ENCODE results near the gene RGS9.
"Not testable (repeated sequence)": the region's sequence is repeated elsewhere in the genome, so short reads cannot be mapped to it uniquely, and the experiment has no call there.

The RGS9 gene

GRCh38 chr17:65205655-65206054, 68.5 kb downstream of the RGS9 start:
- no peaks in the 10 kb centered on the region for H3K27me3 ChIP-seq (ENCODE audit: control insufficient read depth, insufficient read depth, low read length)

GRCh38 chr17:65207448-65207847, 70.3 kb downstream of the RGS9 start:
- not testable (repeated sequence) for H3K9ac ChIP-seq (ENCODE audit: low read depth, low read length); H3K4me3 ChIP-seq (ENCODE audit: low read depth, low read length); H3K9me3 ChIP-seq (ENCODE audit: control insufficient read depth, insufficient read depth, low read length); H3K36me3 ChIP-seq (ENCODE audit: control insufficient read depth, insufficient read depth, low read length); H3K27me3 ChIP-seq (ENCODE audit: control insufficient read depth, insufficient read depth, low read length); H3K4me1 ChIP-seq (ENCODE audit: control insufficient read depth, insufficient read depth, low read length)

More at GRCh38 chr17:65205655-65206054, 68.5 kb downstream of the RGS9 start:
- Histone ChIP-seq H3K9me3 (ENCODE audit: control insufficient read depth, insufficient read depth, low read length) (no peaks in the 10 kb centered on the region), H3K4me1 (ENCODE audit: control insufficient read depth, insufficient read depth, low read length) (no peaks in the 10 kb centered on the region), H3K9ac (ENCODE audit: low read depth, low read length) (no peak overlapping the region), H3K36me3 (ENCODE audit: control insufficient read depth, insufficient read depth, low read length) (no peaks in the 10 kb centered on the region), H3K4me3 (ENCODE audit: low read depth, low read length) (no peak overlapping the region)

- H3K36me3 ChIP-seq (ENCODE audit: control insufficient read depth, insufficient read depth, low read length) = no peaks in the 10 kb centered on the region
- no peaks in the 10 kb centered on the region for H3K9me3 ChIP-seq (ENCODE audit: control insufficient read depth, insufficient read depth, low read length)
- no peaks in the 10 kb centered on the region for H3K27me3 ChIP-seq (ENCODE audit: control insufficient read depth, insufficient read depth, low read length)
- no peaks in the 10 kb centered on the region for H3K4me1 ChIP-seq (ENCODE audit: control insufficient read depth, insufficient read depth, low read length)
- no peak overlapping the region for H3K4me3 ChIP-seq (ENCODE audit: low read depth, low read length)
- no peak overlapping the region for H3K9ac ChIP-seq (ENCODE audit: low read depth, low read length)
Measured at GRCh38 chr17:65208717-65209116, 71.5 kb downstream of the RGS9 start.

GRCh38 chr17:65218261-65218660, 81.1 kb downstream of the RGS9 start:
- Histone ChIP-seq H3K4me3 (ENCODE audit: low read depth, low read length) (no peak overlapping the region), H3K4me1 (ENCODE audit: control insufficient read depth, insufficient read depth, low read length) (no peaks in the 10 kb centered on the region), H3K9ac (ENCODE audit: low read depth, low read length) (no peak overlapping the region), H3K9me3 (ENCODE audit: control insufficient read depth, insufficient read depth, low read length) (no peaks in the 10 kb centered on the region), H3K27me3 (ENCODE audit: control insufficient read depth, insufficient read depth, low read length) (no peaks in the 10 kb centered on the region), H3K36me3 (ENCODE audit: control insufficient read depth, insufficient read depth, low read length) (no peaks in the 10 kb centered on the region)

- Histone ChIP-seq H3K9me3 (ENCODE audit: control insufficient read depth, insufficient read depth, low read length) (no peaks in the 10 kb centered on the region), H3K36me3 (ENCODE audit: control insufficient read depth, insufficient read depth, low read length) (no peaks in the 10 kb centered on the region), H3K4me1 (ENCODE audit: control insufficient read depth, insufficient read depth, low read length) (no peaks in the 10 kb centered on the region), H3K4me3 (ENCODE audit: low read depth, low read length) (no peak overlapping the region), H3K27me3 (ENCODE audit: control insufficient read depth, insufficient read depth, low read length) (no peaks in the 10 kb centered on the region), H3K9ac (ENCODE audit: low read depth, low read length) (no peak overlapping the region)
Measured at GRCh38 chr17:65219124-65219523, 82.0 kb downstream of the RGS9 start.

- Histone ChIP-seq H3K36me3 (ENCODE audit: control insufficient read depth, insufficient read depth, low read length) (no peaks in the 10 kb centered on the region), H3K4me1 (ENCODE audit: control insufficient read depth, insufficient read depth, low read length) (no peaks in the 10 kb centered on the region), H3K9ac (ENCODE audit: low read depth, low read length) (no peak overlapping the region), H3K27me3 (ENCODE audit: control insufficient read depth, insufficient read depth, low read length) (no peaks in the 10 kb centered on the region), H3K9me3 (ENCODE audit: control insufficient read depth, insufficient read depth, low read length) (no peaks in the 10 kb centered on the region), H3K4me3 (ENCODE audit: low read depth, low read length) (no peak overlapping the region)
Measured at GRCh38 chr17:65219707-65220106, 82.5 kb downstream of the RGS9 start.

- no peaks in the 10 kb centered on the region for H3K27me3 ChIP-seq (ENCODE audit: control insufficient read depth, insufficient read depth, low read length)
- no peak overlapping the region for H3K9ac ChIP-seq (ENCODE audit: low read depth, low read length)
- no peaks in the 10 kb centered on the region for H3K4me1 ChIP-seq (ENCODE audit: control insufficient read depth, insufficient read depth, low read length)
- H3K9me3 ChIP-seq (ENCODE audit: control insufficient read depth, insufficient read depth, low read length) = no peaks in the 10 kb centered on the region
- no peaks in the 10 kb centered on the region for H3K36me3 ChIP-seq (ENCODE audit: control insufficient read depth, insufficient read depth, low read length)
- no peak overlapping the region for H3K4me3 ChIP-seq (ENCODE audit: low read depth, low read length)
Measured at GRCh38 chr17:65220732-65221131, 83.6 kb downstream of the RGS9 start.

- no peaks in the 10 kb centered on the region for H3K36me3 ChIP-seq (ENCODE audit: control insufficient read depth, insufficient read depth, low read length)
- H3K4me3 ChIP-seq (ENCODE audit: low read depth, low read length) = no peak overlapping the region
- H3K9me3 ChIP-seq (ENCODE audit: control insufficient read depth, insufficient read depth, low read length) = no peaks in the 10 kb centered on the region
- H3K4me1 ChIP-seq (ENCODE audit: control insufficient read depth, insufficient read depth, low read length) = no peaks in the 10 kb centered on the region
- no peaks in the 10 kb centered on the region for H3K27me3 ChIP-seq (ENCODE audit: control insufficient read depth, insufficient read depth, low read length)
- no peak overlapping the region for H3K9ac ChIP-seq (ENCODE audit: low read depth, low read length)
Measured at GRCh38 chr17:65222214-65222738, 85.1 kb downstream of the RGS9 start.

- no peaks in the 10 kb centered on the region for H3K9me3 ChIP-seq (ENCODE audit: control insufficient read depth, insufficient read depth, low read length)
Measured at GRCh38 chr17:65225061-65225460, 87.9 kb downstream of the RGS9 start.

GRCh38 chr17:65226227-65226626, 89.1 kb downstream of the RGS9 start:
- Histone ChIP-seq H3K9me3 (ENCODE audit: control insufficient read depth, insufficient read depth, low read length) (no peaks in the 10 kb centered on the region), H3K36me3 (ENCODE audit: control insufficient read depth, insufficient read depth, low read length) (no peaks in the 10 kb centered on the region), H3K4me3 (ENCODE audit: low read depth, low read length) (no peak overlapping the region), H3K9ac (ENCODE audit: low read depth, low read length) (no peak overlapping the region), H3K4me1 (ENCODE audit: control insufficient read depth, insufficient read depth, low read length) (no peaks in the 10 kb centered on the region), H3K27me3 (ENCODE audit: control insufficient read depth, insufficient read depth, low read length) (no peaks in the 10 kb centered on the region)

More at GRCh38 chr17:65225061-65225460, 87.9 kb downstream of the RGS9 start:
- H3K27me3 ChIP-seq (ENCODE audit: control insufficient read depth, insufficient read depth, low read length) = no peaks in the 10 kb centered on the region
- no peaks in the 10 kb centered on the region for H3K4me1 ChIP-seq (ENCODE audit: control insufficient read depth, insufficient read depth, low read length)
- H3K4me3 ChIP-seq (ENCODE audit: low read depth, low read length) = no peak overlapping the region
- no peak overlapping the region for H3K9ac ChIP-seq (ENCODE audit: low read depth, low read length)
- no peaks in the 10 kb centered on the region for H3K36me3 ChIP-seq (ENCODE audit: control insufficient read depth, insufficient read depth, low read length)

GRCh38 chr17:65227637-65228036, 90.5 kb downstream of the RGS9 start:
- Histone ChIP-seq H3K27me3 (ENCODE audit: control insufficient read depth, insufficient read depth, low read length) (no peaks in the 10 kb centered on the region), H3K4me3 (ENCODE audit: low read depth, low read length) (no peak overlapping the region)

GRCh38 chr17:65228287-65228686, 91.1 kb downstream of the RGS9 start:
- Histone ChIP-seq H3K4me1 (ENCODE audit: control insufficient read depth, insufficient read depth, low read length) (no peaks in the 10 kb centered on the region), H3K27me3 (ENCODE audit: control insufficient read depth, insufficient read depth, low read length) (no peaks in the 10 kb centered on the region), H3K9ac (ENCODE audit: low read depth, low read length) (no peak overlapping the region), H3K4me3 (ENCODE audit: low read depth, low read length) (no peak overlapping the region), H3K36me3 (ENCODE audit: control insufficient read depth, insufficient read depth, low read length) (no peaks in the 10 kb centered on the region), H3K9me3 (ENCODE audit: control insufficient read depth, insufficient read depth, low read length) (no peaks in the 10 kb centered on the region)

More at GRCh38 chr17:65227637-65228036, 90.5 kb downstream of the RGS9 start:
- H3K9me3 ChIP-seq (ENCODE audit: control insufficient read depth, insufficient read depth, low read length) = no peaks in the 10 kb centered on the region
- no peak overlapping the region for H3K9ac ChIP-seq (ENCODE audit: low read depth, low read length)
- H3K36me3 ChIP-seq (ENCODE audit: control insufficient read depth, insufficient read depth, low read length) = no peaks in the 10 kb centered on the region
- H3K4me1 ChIP-seq (ENCODE audit: control insufficient read depth, insufficient read depth, low read length) = no peaks in the 10 kb centered on the region

Measured in iPS-15b (cell line).